GM18868 (cell line): ENCODE measurements around the gene PTPRK.

Experiments
- ATAC-seq: cut with Tn5 transposase; IDR thresholded peaks from one replicate; pipeline ENCODE4 v1.9.1; 2021; ENCODE audit warnings: mild to moderate bottlenecking, moderate library complexity; ENCODE audit not compliant: unreplicated experiment

PTPRK gene

DNA sequence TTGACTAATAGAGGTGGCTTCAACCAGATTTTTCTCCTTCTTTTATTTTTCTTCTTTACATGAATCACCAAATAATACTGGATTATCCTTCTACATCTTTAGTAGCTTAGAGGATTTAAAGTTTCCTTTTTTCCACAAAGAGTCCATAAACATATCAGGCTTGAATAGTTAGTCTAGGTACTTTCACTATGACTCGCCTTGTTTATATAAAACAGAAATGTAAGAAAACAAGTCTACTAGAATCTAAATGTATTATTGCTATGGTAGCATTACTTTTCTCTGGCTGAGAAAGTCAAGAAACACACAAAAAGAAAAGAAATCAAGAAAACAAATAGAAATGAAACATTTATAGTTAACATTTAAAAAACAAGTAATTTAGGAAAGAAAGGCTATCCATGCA is 215.2 kb downstream of the PTPRK start:
- no peak for ATAC-seq

DNA sequence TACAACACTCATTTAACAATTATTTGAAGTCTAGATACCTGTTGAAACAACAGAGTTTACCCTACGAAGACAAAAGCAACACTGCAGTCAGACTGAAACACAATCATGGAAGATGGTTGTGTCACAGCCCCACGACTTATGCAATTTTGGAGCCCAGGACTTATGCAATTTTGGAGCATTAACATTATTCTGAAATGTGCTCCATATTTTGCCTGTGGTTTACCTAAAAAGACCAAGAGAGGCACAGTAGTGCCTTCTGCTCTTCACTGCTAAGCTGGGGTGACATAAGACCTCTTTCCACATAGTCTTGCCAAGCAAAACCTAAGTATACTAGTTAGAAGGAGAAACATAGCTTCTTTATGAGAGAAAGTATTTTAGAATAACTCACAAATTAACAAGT is 216.5 kb downstream of the PTPRK start:
- ATAC-seq = no peak

DNA sequence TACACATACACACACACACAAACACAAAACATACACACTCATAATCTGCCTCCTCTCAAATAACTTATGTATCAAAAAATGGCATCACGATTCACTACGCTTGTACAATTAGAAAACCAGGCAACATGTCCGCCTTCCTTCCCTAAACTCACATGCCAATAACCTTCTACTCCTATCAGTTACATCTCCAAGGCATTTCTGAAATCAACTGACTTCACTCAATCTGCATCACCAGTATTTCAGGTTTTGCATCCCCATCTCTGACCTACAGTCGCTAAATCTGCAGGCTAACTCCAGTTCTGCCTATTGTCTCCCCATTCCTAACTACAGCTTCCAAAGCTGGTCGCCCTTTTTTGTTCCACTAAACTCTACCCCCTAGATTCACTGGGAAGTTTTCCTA is 217.5 kb downstream of the PTPRK start:
- no peak for ATAC-seq

DNA sequence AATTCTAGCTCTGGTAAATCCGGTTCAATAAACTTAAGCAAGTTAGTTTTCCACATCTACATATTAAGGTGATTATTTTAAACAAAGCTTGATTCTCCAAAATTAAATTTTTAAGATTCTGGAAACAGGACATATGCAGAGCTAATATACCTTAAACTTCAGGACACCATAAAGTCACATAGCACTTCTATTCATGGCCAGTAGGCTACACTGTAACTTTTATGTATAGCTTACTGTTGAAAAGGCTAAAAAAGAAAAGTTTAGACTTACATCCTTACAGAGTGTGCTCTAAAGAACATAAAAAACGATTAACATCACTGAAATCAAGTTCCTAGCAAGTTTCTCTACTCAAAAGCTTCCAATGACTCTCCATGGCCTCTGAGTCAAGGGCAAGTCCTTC is 224.7 kb downstream of the PTPRK start:
- no peak for ATAC-seq

DNA sequence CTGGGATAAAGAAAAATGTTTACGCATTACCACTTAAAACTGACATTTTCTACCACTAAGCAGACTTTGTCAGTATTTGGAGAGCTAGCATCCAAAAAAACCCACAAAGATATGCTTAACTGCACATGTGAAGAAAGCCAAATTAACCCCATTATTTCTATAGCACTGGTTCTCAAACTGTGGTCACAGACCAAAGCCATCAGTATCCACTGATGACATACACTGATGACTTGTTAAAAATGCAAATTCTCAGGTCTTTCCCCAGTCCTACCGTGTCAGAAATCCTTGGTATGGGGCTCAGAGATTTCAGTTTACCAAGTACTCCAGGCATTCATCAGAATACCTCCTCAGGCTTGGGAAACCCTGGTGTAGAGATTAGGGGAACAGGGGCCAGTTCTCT is 230.2 kb downstream of the PTPRK start:
- no peak for ATAC-seq

DNA sequence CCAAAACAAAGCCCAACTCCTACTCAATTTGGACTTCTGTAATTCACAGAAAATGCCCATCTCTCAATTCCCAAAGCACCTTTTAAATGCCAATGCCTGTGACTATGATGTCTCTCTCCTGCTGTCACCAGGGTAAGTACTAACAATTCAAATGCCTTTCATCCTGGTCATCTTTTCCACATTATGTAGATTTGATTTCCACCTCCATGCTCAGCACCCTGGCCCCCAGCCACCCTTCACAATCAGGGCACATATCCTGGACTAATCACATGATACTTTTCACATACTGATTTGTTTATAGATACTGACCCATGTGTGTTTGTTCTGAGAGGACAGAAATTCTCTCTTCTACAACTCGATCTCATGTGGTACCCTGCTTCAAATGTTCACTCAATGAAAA is 236.3 kb downstream of the PTPRK start:
- no peak for ATAC-seq

DNA sequence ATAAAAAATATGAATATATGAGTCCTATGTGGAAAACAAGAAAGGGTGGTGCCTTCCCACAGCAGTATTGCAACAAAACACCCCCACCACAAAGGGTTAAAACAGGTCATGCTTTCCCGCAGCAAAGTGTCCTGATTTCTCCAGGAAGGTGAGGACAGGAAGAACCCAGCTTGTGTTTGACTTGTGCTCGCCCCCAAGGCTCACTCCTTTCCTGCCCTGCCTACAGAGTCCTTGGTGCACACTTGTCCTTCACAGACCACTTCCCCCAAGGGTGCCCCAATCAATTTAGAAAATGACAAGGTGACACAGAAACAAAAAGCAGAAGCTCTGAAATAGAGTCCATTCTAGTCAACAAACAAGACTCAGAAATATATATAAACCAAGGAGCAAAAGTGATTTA is 237.4 kb downstream of the PTPRK start:
- ATAC-seq = no peak

DNA sequence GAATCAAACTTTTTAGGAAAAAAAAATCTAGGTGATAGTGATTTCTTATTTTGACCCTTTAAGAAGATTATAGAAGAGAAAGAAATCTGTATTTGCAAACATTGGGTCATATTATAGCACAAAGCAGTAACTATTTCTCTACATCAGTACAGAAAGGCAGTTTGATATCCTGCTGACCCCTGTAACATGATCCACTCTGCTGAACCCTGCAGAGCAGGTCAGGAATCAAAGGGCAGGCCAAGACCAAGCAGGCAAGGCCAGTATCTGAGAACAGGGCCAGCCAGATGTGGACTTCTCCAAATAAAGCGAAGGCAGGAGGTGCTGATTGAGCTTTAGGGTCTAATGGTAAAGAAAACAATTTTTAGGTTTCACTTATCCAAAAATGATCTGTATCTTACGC is 239.4 kb downstream of the PTPRK start:
- ATAC-seq = no peak

DNA sequence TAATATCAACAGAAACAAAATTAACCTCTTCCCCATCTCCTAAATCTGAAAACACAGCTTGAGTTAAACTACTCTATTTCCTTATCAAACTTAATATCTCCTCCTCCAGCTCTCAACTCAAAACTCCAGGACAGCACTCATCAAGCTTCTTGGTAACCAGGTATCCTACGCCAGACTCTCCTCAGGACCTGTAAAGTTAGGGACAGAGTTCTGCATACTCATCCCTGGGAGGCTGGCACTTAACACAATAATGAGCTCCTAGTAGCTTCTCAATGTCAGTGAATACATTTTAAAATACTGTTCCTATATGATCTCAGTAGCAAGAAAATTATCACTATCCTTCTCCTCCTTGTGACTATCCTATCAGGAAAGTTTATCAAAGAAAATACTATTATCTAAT is 240.3 kb downstream of the PTPRK start:
- no peak for ATAC-seq

DNA sequence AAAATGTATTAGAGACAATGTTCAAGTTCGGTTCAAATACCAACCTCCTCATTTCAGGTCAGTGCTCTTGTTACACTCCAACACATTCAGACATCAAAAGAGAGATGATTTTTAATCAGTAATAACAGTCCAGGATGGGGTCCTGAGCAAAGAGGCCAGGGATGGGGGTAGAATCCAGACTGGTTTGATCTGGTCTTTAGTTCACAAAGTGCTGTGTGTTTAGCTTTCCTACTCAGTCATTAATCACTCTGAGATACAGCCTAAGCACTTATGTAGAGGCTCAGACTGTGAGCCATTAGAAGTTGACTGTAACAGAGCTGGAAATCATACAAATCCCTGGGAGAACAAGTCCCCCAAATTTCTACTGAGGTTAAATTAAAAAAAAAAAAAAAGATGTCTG is 241.6 kb downstream of the PTPRK start:
- no peak for ATAC-seq

DNA sequence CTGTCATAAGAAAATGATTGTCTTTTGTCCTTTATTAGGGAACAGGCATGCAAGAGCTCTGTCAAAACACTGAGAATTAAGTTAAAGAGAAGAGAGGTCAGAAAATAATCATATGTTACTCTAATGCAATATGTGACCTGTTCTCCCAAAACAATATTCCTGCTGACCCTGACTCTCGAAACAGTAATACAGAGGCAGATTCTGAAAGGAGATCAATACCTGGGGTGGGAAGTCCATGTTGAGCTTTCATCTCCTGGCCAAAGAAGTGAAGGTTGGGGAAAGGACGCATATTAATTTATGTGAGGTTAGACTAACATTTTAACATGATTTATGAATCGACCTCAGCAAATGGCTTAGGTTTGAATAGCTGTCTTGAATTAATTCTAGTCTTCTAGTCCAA is 243.0 kb downstream of the PTPRK start:
- ATAC-seq = no peak

DNA sequence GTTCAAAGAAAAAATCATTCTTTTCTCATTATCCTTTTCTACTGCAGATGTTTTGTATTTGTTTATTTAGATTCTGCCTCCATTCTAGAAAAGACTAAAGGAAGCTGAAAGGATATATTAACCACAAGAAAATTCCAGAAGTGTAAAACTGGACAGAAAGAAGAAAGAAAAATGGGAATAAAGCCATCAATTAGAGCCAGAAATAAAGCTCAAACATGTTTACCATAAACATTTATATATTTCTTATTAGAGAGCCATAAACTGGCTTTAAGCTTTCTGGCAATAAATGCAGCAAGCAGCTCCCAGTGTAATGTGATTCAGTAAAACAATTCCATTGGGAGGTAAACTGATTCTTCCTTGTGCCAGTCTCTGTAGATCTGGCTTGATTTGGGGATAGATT is 244.1 kb downstream of the PTPRK start:
- ATAC-seq = no peak

DNA sequence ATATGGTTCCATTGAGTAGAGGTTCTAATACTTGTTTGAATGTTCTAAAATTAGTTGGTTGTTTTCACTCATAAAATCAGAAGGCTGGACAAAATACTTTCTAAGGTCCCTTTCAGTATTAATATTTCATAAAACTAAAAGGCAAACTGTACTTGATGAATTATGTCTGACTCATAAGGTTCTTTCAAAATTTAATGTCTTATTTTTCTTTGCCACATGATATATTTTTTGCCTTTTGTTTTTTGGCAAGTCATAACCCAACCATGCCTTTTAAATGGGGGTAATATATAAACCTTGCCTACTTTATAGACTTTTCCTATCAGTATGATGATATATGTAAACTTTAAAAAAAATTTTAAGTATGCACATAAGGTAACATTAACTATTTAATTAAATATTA is 244.7 kb downstream of the PTPRK start:
- ATAC-seq = no peak

DNA sequence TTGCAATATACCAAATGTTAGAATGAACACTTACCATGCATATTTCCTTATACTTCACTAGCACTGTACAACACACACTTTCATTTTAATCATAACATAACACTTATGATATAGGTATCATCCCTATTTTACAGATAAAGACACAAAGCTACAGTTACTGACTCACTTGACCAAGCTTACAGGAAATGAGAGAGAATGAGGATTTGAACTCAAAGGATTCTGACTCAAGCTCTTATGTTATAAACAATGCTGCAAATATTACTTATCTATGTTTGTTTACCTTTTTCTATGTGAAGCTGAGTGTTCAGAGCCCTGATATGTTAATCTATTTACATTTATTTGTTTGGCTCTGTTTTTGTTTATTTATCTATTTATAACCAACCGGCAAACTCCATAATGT is 245.4 kb downstream of the PTPRK start:
- no peak for ATAC-seq

DNA sequence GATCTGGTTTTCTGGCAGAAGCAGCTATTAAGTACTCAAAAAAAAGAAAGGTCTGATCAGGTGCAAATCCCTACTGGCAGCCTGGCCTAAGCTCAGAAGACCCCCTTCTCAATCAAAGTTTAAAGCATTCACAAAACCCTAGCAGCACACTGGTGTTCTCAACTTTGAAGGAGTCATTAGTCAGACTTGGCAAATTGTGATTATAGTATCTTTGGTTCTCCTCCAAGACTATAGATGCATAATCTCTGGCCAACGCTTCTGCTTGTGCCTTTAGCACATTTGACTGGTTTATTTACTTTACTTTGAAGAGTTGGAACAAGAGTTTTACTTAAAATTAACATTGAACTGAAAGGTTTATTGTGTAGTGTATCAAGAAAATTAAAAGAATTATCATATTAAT is 248.9 kb downstream of the PTPRK start:
- no peak for ATAC-seq

DNA sequence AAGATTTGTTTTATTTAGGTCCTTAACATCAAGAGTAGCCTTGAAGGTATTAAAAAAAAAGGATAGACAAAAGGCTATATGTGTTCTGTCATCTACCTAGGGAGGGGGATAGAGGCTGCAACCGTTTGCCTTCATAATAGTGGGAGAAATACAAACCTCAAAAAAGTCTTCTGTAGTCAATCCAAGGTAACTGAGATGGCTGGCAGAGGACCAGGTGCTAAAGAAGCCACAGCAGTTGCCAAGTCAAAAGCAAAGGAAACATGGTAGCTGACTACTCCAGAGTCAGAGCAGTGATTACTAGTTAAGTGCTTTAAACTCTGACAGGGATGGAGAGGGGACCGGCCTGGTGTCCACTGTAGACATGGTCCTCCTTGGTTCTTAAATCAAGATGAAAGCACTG is 249.4 kb downstream of the PTPRK start:
- no peak for ATAC-seq

DNA sequence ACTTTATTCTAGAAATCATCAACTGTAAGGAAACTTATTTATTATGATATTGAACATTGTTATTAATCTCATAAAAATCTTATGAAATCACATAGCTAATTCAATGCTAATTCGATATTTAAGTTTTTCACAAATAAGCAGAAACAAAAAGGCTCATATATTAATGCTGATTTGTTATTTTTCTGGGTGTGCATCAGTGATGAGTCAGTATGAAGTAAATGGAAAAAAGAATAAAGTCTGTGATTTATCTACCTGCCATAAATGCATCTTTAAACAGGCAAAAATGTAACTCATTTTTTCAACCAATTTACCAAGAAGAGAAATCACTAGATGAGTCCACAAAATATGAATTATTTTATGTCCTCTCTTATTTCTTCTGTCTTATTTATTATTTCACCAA is 253.5 kb downstream of the PTPRK start:
- ATAC-seq = no peak

DNA sequence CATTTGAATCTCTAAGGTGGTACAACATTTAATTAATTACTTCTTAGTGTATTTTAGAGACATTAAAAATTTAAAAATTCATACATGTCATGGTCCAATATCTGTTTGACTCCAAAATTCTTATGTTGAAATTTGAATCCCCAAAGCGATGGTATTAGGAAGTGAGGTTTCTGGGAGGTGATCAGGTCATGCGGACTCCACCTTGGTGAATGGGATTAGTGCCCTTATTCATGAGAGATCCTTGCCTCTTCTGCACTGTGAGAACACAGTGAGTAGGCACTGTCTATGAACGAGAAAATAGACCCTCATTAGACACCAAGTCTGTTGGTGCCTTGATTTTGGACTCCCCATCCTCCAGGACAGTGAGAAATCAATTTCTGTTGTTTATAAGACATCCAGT is 254.7 kb downstream of the PTPRK start:
- no peak for ATAC-seq

DNA sequence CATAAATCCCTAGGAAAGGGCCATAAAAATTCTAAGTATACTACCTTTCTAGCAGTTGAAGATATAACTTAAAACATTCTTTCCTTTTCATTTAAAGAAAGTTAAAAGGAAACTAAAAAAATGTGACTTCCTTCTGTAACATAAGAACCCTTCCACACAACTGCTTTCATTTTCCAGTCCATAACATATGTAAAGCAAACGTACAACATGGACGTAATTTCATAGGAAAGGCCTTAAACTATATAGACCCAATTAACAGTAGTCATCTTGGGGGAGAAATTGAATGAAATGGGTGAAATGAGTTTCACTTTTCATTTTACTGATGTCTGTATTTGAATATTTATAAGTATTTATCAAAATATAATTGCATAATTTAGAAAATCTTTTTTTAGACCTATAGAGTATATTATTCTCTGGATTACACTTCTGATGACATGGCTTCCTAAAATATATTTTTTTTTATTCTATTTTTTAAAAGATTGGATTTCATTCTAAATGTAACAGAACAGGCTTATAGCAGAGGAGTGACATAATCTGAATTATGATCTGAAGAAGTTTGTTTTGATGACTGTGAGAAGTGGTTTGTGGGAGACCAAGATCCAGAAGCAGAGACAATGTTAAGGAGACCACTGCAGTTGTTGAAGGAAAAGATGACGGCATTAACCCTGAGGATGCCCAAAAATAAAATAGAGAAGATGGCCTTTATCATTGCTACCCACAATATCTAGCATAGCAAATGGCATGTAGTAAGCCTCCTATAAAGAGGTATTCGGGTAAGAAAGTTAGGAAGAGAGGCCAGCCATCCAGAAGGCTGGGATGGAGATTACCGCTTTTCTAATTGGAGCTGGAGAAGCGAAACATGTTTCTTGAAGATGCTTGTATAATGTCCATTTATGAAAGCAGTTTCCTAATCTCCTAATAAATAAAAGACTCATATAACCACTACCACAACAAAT is 260.4 kb downstream of the PTPRK start:
- peak; percentile 49 for ATAC-seq

DNA sequence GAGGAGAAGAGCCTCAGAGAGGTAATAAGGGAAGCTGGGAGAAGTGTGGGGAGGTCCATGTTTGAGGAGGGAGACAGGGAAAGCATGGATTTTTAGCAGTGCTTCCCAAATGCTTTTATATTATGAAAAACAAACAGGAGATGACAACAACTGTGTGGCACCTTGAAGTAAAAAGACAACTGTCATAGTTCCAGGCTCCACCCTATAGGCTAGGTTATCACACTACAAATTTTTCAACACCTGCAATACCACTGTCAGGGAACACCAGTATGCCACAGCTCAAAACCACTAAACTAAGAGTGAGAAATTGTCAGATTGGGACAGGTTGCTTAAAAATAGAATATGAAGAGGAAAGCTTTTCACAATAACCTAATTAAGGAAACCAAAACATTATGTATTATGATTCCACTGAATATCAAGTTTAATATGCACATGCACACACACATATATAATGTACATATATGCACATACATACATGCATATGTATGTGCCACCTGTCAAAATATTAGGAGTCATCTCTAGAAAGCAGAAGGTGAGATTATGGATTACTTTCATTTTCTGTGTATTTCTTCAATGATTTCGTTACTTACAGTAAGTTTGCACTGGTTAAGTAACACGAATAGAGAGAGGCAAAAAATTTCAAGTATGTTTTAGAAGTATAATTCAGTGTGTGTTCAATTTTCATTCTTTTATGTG is 261.2 kb downstream of the PTPRK start:
- peak; percentile 93 for ATAC-seq

DNA sequence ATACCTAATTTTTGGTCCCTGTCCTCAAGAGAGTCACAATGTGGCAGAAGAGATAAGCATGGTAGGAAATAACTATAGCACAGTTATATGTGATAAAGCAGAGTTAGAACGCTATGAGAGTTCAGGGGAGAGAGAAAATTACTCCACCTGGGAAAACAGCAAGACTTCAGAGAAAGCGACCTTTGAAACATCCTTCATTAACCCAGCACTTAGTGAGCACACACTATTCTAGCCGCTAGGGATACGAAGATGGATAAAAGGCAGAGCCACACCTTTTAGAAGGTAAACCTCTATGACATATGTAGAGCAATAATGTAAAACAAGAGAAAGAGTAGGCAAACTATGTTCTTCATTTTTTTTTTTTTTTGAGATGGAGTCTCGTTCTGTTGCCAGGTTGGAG is 264.3 kb downstream of the PTPRK start:
- ATAC-seq = no peak
